ENCODE data around the gene FLOT2. TPM values are rescaled to one million over a fixed set of nuclear protein-coding genes. Genes with fewer than 3 reads are reported as not detected.

The FLOT2 gene
- total and polyA plus RNA-seq, 2 donors (not counting 1 experiment from before 2014, with no cell fraction given), result 196 to 270 TPM

DNA sequence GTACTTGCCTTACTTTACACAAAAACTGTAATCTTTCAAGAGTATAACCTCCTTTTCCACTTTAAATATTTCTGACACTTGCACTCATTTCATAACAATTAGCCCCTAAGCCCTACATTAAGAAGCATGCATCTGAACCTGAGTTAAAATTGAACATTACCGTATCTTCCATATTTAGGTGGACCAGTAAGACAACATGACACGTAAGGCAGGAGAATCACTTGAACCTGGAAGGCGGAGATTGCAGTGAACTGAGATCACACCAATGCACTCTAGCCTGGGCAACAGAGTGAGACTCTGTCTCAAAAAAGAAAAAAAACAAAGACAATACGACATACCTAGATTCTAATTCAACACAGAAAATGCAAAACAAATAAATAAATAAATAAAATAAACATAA is 46.8 kb upstream of the FLOT2 start:
- TF ChIP-seq EZH2 (IDR thresholded peaks at IDR 0.05; ENCODE audit: borderline replicate concordance, insufficient read depth, low read depth, low read length, poor library complexity, severe bottlenecking), result no peak
- TF ChIP-seq, protein P1, sequence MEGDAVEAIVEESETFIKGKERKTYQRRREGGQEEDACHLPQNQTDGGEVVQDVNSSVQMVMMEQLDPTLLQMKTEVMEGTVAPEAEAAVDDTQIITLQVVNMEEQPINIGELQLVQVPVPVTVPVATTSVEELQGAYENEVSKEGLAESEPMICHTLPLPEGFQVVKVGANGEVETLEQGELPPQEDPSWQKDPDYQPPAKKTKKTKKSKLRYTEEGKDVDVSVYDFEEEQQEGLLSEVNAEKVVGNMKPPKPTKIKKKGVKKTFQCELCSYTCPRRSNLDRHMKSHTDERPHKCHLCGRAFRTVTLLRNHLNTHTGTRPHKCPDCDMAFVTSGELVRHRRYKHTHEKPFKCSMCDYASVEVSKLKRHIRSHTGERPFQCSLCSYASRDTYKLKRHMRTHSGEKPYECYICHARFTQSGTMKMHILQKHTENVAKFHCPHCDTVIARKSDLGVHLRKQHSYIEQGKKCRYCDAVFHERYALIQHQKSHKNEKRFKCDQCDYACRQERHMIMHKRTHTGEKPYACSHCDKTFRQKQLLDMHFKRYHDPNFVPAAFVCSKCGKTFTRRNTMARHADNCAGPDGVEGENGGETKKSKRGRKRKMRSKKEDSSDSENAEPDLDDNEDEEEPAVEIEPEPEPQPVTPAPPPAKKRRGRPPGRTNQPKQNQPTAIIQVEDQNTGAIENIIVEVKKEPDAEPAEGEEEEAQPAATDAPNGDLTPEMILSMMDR (IDR thresholded peaks at IDR 0.05), result no peak
- no peaks in the 10 kb centered on the region for H3K9me3 ChIP-seq (ENCODE audit: control extremely low read depth in 1 of 3, control insufficient read depth in 2 of 3, insufficient read depth in 1 of 3, low read length in 2 of 3)
- peak overlapping the region; percentile 33 for H3K4me3 Mint-ChIP-seq
- ChIA-PET POLR2A (no interaction called here), CTCF (interaction anchor here (1.0 to 1.4 kb wide), 4 partner anchors 21 to 41 kb away, joined by 3 to 5 read pairs (median 3); no protein-coding TSS in a partner anchor)
- peaks cover 99% of the 10 kb centered on the region for H3K79me2 ChIP-seq (ENCODE audit: control insufficient read depth, insufficient read depth, low read length)
- 97% methylated on average over 3 of the region's 4 CpGs for WGBS (ENCODE audit: insufficient coverage)
- H4K20me1 ChIP-seq (ENCODE audit: control insufficient read depth, insufficient read depth, low read length, poor library complexity, severe bottlenecking), result peaks cover 73% of the 10 kb centered on the region
- DNase-seq (no peak), ATAC-seq (ENCODE audit: low read depth) (no peak)
- H3K4me1 Mint-ChIP-seq, result peaks cover 83% of the 10 kb centered on the region
- H3K27ac ChIP-seq (ENCODE audit: low read length in 2 of 2), result no peak overlapping the region
- H3K27me3 ChIP-seq (replicated peaks in 1 of 4; ENCODE audit: control extremely low read depth in 1 of 4, control insufficient read depth in 3 of 4, insufficient read depth in 4 of 4, low read length in 3 of 4), result no peaks in the 10 kb centered on the region
- H3K36me3 ChIP-seq (replicated peaks in 1 of 2; ENCODE audit: control extremely low read depth in 1 of 2, control insufficient read depth in 1 of 2, extremely low read depth in 1 of 2, insufficient read depth in 2 of 2, low read length in 1 of 2), result peaks cover 0 to 13% of the 10 kb centered on the region in 2 experiments
- intact Hi-C loops (cut with micrococcal nuclease), result no loop called here
- no peak overlapping the region for H3K9ac ChIP-seq (ENCODE audit: low read length)
- H3K9me3 Mint-ChIP-seq (ENCODE audit: insufficient read depth), result no peaks in the 10 kb centered on the region
- no peaks in the 10 kb centered on the region for H3K27me3 Mint-ChIP-seq
- no peak overlapping the region for H3K4me2 ChIP-seq (replicated peaks; ENCODE audit: low read depth, low read length, poor library complexity, severe bottlenecking)
- no peak overlapping the region for H3K4me3 ChIP-seq (ENCODE audit: control extremely low read depth in 1 of 5, extremely low read depth in 1 of 5, insufficient read depth in 1 of 5, low read depth in 2 of 5, low read length in 4 of 5)
- H3K4me1 ChIP-seq (ENCODE audit: control insufficient read depth in 2 of 2, insufficient read depth in 2 of 2, low read length in 2 of 2), result peaks cover 46 to 58% of the 10 kb centered on the region in 2 donors
- H2AFZ ChIP-seq (ENCODE audit: insufficient read depth, low read depth, low read length, poor library complexity, severe bottlenecking), result no peak overlapping the region
- peak overlapping the region; percentile 4 for H3K27ac Mint-ChIP-seq

DNA sequence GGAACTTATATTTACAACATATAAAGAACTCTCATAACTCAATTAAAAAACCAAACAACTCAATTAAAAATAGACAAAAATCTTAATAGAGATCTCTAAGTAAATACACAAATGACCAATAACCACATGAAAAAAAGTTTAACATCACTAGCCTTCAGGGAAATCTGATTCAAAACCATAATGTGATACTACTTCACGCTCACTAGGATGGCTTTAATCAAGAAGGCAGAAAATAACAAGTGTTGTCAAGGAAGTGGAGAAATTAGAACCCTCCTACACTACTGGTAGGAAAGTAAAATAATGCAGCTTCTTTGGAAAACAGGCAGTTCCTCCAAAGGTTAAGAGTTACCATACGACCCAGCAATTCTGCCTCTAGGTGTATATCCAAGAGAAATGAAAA is 45.4 kb upstream of the FLOT2 start:
- POLR2A ChIA-PET, result no interaction called here
- CTCF ChIA-PET, result interaction anchor here (0.6 to 1.4 kb wide), 2 partner anchors 26 to 180 kb away, joined by 3 to 5 read pairs; no protein-coding TSS in a partner anchor
- Histone ChIP-seq H3K9me3 (ENCODE audit: control extremely low read depth in 1 of 3, control insufficient read depth in 2 of 3, insufficient read depth in 1 of 3, low read length in 2 of 3) (no peaks in the 10 kb centered on the region), H3K27me3 (replicated peaks in 1 of 4; ENCODE audit: control extremely low read depth in 1 of 4, control insufficient read depth in 3 of 4, insufficient read depth in 4 of 4, low read length in 3 of 4) (no peaks in the 10 kb centered on the region), H4K20me1 (ENCODE audit: control insufficient read depth, insufficient read depth, low read length, poor library complexity, severe bottlenecking) (peaks cover 79% of the 10 kb centered on the region), H3K27ac (ENCODE audit: low read length in 2 of 2) (no peak overlapping the region), H3K79me2 (ENCODE audit: control insufficient read depth, insufficient read depth, low read length) (peaks cover 100% of the 10 kb centered on the region), H3K9ac (ENCODE audit: low read length) (no peak overlapping the region), H3K4me1 (ENCODE audit: control insufficient read depth in 2 of 2, insufficient read depth in 2 of 2, low read length in 2 of 2) (peaks cover 43 to 52% of the 10 kb centered on the region in 2 donors), H3K4me2 (replicated peaks; ENCODE audit: low read depth, low read length, poor library complexity, severe bottlenecking) (no peak overlapping the region), H2AFZ (ENCODE audit: insufficient read depth, low read depth, low read length, poor library complexity, severe bottlenecking) (no peak overlapping the region), H3K4me3 (ENCODE audit: control extremely low read depth in 1 of 5, extremely low read depth in 1 of 5, insufficient read depth in 1 of 5, low read depth in 2 of 5, low read length in 4 of 5) (no peak overlapping the region), H3K36me3 (replicated peaks in 1 of 2; ENCODE audit: control extremely low read depth in 1 of 2, control insufficient read depth in 1 of 2, extremely low read depth in 1 of 2, insufficient read depth in 2 of 2, low read length in 1 of 2) (peaks cover 0 to 18% of the 10 kb centered on the region in 2 experiments)
- H3K4me1 Mint-ChIP-seq, result peaks cover 82% of the 10 kb centered on the region
- WGBS (ENCODE audit: insufficient coverage), result no CpG with 5 or more reads among the region's 2 CpGs
- DNase-seq, result no peak
- no peak for ATAC-seq (ENCODE audit: low read depth)
- intact Hi-C loops (cut with micrococcal nuclease), result no loop called here
- H3K27ac Mint-ChIP-seq, result no peak overlapping the region
- TF ChIP-seq, protein P1 (IDR thresholded peaks at IDR 0.05), result no peak
- TF ChIP-seq EZH2 (IDR thresholded peaks at IDR 0.05; ENCODE audit: borderline replicate concordance, insufficient read depth, low read depth, low read length, poor library complexity, severe bottlenecking), result no peak
- H3K27me3 Mint-ChIP-seq, result no peaks in the 10 kb centered on the region
- no peak overlapping the region for H3K4me3 Mint-ChIP-seq
- H3K9me3 Mint-ChIP-seq (ENCODE audit: insufficient read depth), result no peaks in the 10 kb centered on the region

All from B cell (primary cell).